Activated CD4-positive, alpha-beta memory T cell treated with anti-CD3 and anti-CD28 coated beads, Interleukin-2, amount 10 ng/mL, durations not matched to agents 7 days and 5 days (primary cell): ENCODE results near the gene UQCR11. TPM values are rescaled to one million over a fixed set of nuclear protein-coding genes. Genes with fewer than 3 reads are reported as not detected.

ENCODE experiments used
- total RNA-seq, 2 experiments: library from RNA; stranded (reverse); gene quantifications; one replicate each; pipeline ENCODE4 v1.2.3, GENCODE V29; 2021

UQCR11 gene
- total RNA-seq, 2 experiments from 2014 or later = 177 to 191 TPM

Other genes starting within 250 kb of the UQCR11 start
- 100 to 1,000 TPM; 107 to 109 TPM for gene NDUFS7, start 221.6 kb downstream of the UQCR11 start, total RNA-seq
- gene GAMT, start 203.9 kb downstream of the UQCR11 start, total RNA-seq = 10 to 100 TPM; 13.2 to 13.8 TPM
- gene DAZAP1, start 197.9 kb downstream of the UQCR11 start, total RNA-seq = 100 to 1,000 TPM; 194 to 218 TPM
- 1,000 to 10,000 TPM; 1,378 to 1,409 TPM for gene RPS15, start 167.1 kb downstream of the UQCR11 start, total RNA-seq
- under 1 TPM in 1 of 2 experiments, not detected in 1; 0.03 TPM for gene APC2, start 155.3 kb downstream of the UQCR11 start, total RNA-seq
- gene C19orf25, start 126.2 kb downstream of the UQCR11 start, total RNA-seq = 10 to 100 TPM; 38.4 to 38.5 TPM
- 1 to 10 TPM; 2.5 to 3.6 TPM for gene PCSK4, start 115.1 kb downstream of the UQCR11 start, total RNA-seq
- 1 to 10 TPM; 1.1 to 1.6 TPM for gene REEP6, start 114.3 kb downstream of the UQCR11 start, total RNA-seq
- gene ADAMTSL5, start 92.4 kb downstream of the UQCR11 start, total RNA-seq = 1 to 10 TPM; 2.9 to 3.5 TPM
- not detected for gene PLK5, start 81.4 kb downstream of the UQCR11 start, total RNA-seq
- 1 to 10 TPM; 7.6 to 8.4 TPM for gene MEX3D, start 37.1 kb downstream of the UQCR11 start, total RNA-seq
- gene MBD3, start 12.6 kb downstream of the UQCR11 start, total RNA-seq = 10 to 100 TPM; 63.6 to 66.8 TPM
- 10 to 100 TPM; 67.3 to 71.2 TPM for gene TCF3, start 47.2 kb upstream of the UQCR11 start, total RNA-seq
- gene ONECUT3, start 148.0 kb upstream of the UQCR11 start, total RNA-seq = not detected
- 10 to 100 TPM; 22.5 to 23.3 TPM for gene ATP8B3, start 206.8 kb upstream of the UQCR11 start, total RNA-seq
- 10 to 100 TPM; 46.5 to 47.5 TPM for gene REXO1, start 243.0 kb upstream of the UQCR11 start, total RNA-seq